GM18873 (cell line): ENCODE measurements around the gene LGALS7B.
A peak's percentile ranks its signal among the peaks of the same experiment; 100 is the strongest.
"Not testable (repeated sequence)": the region's sequence is repeated elsewhere in the genome, so short reads cannot be mapped to it uniquely, and the experiment has no call there.

ENCODE experiments used
- ATAC-seq: cut with Tn5 transposase; IDR thresholded peaks from one replicate; pipeline ENCODE4 v1.9.1; 2021; ENCODE audit warnings: mild to moderate bottlenecking, moderate library complexity, moderate number of reproducible peaks; ENCODE audit not compliant: unreplicated experiment, low FRiP score

LGALS7B gene

GRCh38 chr19:38816131-38816750 is 27.2 kb downstream of the LGALS7B start:
- ATAC-seq = no peak

DNA sequence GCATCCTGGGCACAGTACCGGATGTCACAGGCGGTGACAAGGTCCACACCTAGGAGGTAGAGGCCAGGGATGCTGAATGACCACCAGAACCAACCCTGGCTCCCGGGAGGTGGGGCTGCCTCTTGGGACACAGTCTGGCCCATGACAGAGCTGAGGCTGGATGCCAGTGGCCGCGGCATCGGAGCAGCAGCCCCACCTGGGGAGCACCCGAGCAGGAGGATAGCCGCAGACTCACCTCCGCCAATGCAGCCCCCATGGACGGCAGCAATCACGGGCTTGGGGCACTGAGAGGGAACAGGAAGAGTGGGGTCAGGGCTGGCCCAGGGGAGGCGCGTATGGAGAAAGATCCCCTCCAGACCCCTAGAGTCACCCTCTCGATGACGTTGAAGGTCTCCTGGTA is 28.1 kb downstream of the LGALS7B start:
- ATAC-seq = no peak

GRCh38 chr19:38819231-38819920 is 30.4 kb downstream of the LGALS7B start:
- no peak for ATAC-seq

GRCh38 chr19:38821230-38821825 is 32.3 kb downstream of the LGALS7B start:
- ATAC-seq = not testable (repeated sequence)

DNA sequence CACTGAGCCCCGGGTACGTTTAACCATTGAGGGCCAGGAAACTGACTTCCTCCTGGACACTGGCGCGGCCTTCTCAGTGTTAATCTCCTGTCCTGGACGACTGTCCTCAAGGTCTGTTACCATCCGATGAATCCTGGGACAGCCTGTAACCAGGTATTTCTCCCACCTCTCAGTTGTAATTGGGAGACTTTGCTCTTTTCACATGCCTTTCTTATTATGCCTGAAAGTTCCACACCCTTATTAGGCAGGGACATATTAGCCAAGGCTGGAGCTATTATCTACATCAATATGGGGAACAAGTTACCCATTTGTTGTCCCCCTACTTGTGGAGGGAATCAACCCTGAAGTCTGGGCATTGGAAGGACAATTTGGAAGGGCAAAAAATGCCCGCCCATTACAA is 36.9 kb downstream of the LGALS7B start:
- not testable (repeated sequence) for ATAC-seq

GRCh38 chr19:38826856-38827551 is 38.0 kb downstream of the LGALS7B start:
- ATAC-seq = no peak

DNA sequence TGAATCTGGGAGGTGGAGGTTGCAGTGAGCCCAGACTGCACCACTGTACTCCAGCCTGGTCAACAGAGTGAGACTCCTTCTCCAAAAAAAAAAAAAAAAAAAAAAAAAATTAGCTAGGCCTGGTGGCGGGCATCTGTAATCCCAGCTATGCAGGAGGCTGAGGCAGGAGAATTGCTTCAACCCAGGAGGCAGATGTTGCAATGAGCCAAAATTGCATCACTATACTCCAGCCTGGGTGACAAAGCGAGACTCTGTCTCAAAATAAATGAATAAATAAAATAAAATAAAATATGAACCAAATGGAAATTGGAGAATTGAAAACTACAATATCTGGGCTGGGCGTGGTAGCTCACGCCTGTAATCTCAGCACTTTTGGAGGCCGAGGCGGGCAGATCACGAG is 40.2 kb downstream of the LGALS7B start:
- ATAC-seq = not testable (repeated sequence)

DNA sequence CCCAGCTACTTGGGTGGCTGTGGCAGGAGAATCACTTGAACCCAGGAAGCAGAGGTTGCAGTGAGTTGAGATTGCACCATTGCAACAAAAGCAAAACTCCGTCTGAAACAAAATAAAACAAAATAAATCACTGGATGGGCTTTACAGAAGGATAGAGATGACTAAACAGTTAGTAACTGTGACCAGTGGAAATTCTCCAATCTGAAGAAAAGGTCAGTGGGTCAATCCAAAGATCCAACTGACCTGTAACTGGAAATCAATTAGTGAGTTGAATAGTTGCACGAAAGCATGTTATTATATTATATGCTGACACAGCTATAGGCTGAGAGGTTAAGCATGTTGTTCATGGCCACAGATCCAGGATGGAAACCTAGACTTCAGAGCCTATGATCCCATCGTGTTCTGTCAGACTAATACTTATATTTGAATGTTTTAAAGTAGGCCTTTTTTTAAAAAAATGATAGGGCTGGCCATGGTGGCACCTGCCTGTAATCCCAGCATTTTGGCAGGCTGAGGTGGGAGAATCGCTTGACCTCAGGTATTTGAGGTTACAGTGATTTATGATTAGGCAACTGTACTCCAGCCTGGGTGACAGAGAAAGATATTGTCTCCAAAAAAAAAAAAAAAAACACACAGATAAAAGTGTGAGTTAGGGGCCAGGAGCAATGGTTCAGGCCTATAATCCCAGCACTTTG is 41.2 kb downstream of the LGALS7B start:
- no peak for ATAC-seq

- peak; percentile 24 for ATAC-seq
Observed at GRCh38 chr19:38831142-38831605, 42.2 kb downstream of the LGALS7B start.

GRCh38 chr19:38833092-38833425 is 44.1 kb downstream of the LGALS7B start:
- ATAC-seq = no peak

GRCh38 chr19:38834104-38834490 is 45.1 kb downstream of the LGALS7B start:
- ATAC-seq = no peak

DNA sequence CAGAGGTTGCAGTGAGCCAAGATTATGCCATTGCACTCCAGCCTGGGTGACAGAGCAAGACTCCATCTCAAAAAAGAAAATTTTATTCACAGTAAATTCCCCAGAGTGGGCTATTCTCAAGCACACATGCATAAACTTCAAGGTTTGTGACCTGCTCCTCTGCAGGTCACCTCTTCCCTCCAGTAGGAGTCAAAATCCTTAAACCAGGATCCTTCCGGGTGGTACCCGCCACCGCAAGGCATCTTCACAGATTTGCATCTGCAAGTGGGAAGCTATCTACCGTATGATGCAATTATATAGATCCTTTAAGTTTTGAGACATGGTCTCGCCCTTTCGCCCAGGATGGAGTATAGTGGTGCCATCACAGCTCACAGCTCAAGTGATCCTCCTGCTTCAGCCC is 45.6 kb downstream of the LGALS7B start:
- no peak for ATAC-seq

DNA sequence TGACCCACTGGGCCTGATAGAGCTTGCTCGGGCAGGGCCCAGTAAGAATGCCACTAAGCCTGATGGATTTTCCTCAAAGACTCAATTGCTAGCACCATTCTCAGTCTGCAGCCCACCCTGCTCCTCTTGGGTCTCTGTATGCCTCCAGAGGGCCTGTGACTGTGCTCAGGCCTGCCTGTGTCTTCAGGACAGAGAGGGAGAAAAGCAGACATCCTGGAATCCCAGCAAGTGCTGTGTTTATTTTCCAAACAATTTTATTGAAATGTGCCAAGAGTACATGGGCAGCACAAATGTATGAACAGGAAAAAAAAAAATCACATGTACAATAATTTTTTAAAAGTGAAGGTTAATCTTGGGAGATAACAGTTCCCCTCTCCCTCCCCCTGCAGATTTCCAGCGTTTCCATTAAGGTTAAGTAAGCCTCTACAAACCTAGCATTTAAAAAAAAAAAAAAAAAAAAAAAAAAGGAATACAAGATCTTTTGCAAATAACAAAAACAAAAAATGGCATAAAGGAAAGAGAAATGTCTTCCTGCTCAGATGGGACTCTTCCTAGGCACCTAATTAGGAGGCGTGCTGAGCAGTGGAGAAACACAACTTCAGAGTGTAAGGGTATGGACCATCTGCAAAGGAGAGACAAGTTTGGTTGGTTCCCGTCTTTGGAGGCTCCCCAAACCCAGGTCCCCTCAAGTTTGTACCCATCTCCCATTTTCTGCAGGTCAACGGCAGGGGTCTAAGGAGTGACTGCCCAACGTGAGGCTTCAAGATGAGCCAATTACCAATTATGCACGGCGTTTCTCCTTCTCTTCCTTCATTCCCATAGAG is 47.4 kb downstream of the LGALS7B start:
- no peak for ATAC-seq

- no peak for ATAC-seq
Observed at GRCh38 chr19:38836983-38837626, 48.1 kb downstream of the LGALS7B start.

DNA sequence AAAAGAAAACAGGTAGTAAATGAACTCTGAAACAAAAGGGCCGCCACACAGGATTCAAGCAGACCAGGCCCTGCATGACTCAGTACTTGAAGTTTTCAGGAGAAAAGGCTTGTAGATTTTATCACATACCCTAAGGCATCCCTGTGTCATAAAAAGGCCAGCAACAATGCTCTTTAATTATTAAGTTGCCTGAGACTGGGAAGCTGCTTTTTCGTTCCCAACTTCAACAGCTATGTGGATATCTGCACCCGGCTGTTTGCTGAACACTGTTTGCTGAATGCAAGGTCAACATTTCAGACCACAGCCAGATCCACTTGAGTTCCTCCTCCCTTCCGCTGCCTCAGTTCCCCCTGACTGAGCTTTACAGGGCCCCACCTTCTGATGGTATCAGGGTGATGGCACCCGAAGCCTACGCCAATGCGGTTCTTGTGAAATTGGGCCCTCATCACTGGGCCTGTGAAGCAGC is 48.7 kb downstream of the LGALS7B start:
- no peak for ATAC-seq

GRCh38 chr19:38838208-38838985 is 49.4 kb downstream of the LGALS7B start:
- no peak for ATAC-seq

DNA sequence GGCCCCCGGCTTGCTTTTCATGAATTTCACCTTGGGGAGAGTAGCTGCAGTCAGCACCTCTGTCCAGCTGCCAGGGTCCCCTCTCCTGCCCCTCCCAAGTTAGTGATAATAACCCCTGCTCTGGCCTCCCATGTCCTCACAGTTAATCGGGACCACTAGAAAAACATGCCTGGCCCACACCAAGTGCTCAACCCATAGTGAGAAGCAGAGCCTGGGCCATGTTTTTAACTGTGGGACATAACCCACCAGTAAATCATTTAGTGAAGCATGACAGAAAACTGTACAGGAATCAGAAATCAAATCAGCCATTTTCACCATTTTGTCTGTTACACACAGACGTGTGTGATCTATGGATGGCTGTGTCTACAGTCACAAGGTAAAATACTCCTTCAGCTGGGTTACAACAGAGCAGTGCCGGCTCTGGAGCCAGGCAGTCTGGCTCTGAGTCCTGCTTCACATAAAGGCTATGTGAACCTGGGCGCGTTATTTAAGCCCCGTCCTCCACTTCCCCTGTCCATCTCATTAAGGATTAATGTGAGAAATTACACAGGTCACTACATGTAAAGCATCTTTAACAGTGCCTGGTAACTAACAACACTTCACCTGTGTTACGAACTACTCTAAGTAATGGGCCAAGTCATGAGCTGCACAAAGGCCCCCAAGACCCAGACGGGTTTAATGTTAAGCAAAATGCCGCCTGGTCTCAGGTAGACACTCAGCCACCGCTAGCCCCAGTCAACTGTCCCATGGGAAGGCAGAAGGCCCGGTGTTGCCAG is 50.2 kb downstream of the LGALS7B start:
- ATAC-seq = no peak
